Left lung (tissue), 10 donors: Measurements from ENCODE around the gene IRF2BP2. TPM values are rescaled to one million over a fixed set of nuclear protein-coding genes. Genes with fewer than 3 reads are reported as not detected.

Experiments
- ATAC-seq: fragments of 200-7000 bp; cut with Tn5 transposase; one replicate; pipeline ENCODE4 v1.9.1; 2020; ENCODE audit warnings: moderate library complexity
- DNase-seq, 4 donors: peaks; one replicate each; pipeline ENCODE4 v3.0.0-alpha.2; 2013 to 2020
- H3K27ac ChIP-seq, 2 donors: fragments of 200-600 bp; sonication (generic) in 1 of 2; one replicate each; pipeline versions ENCODE4 v1.5.0 to v1.8.0; 2020 to 2021
- H3K27me3 ChIP-seq, 2 donors: fragments of 200-600 bp; sonication (generic) in 1 of 2; one replicate each; pipeline versions ENCODE4 v1.5.0 to v1.8.0; 2020 to 2021
- H3K36me3 ChIP-seq, 2 donors: fragments of 200-600 bp; sonication (generic) in 1 of 2; one replicate each; pipeline versions ENCODE4 v1.5.0 to v1.8.0; 2020 to 2021
- H3K4me1 ChIP-seq, 2 donors: fragments of 200-600 bp; one replicate each; pipeline ENCODE4 v1.8.0; 2021
- H3K4me3 ChIP-seq, 2 donors: fragments of 200-600 bp; sonication (generic) in 1 of 2; one replicate each; pipeline versions ENCODE4 v1.5.0 to v1.8.0; 2020 to 2021; ENCODE audit warnings: mild to moderate bottlenecking in 1 of 2
- H3K9me3 ChIP-seq, 2 donors: fragments of 200-600 bp; sonication (generic) in 1 of 2; one replicate each; pipeline versions ENCODE4 v1.5.0 to v1.8.0; 2020 to 2021
- CTCF ChIP-seq, 2 donors: fragments of 200-600 bp; sonication (generic) in 1 of 2; IDR thresholded peaks; one replicate each; pipeline versions ENCODE4 v1.5.0 to v1.8.0; 2021; ENCODE audit warnings: antibody characterized with exemption in 2 of 2
- intact Hi-C, 2 donors: fragments of 100-400 bp; cut with DNase I; formaldehyde crosslinking; loops; one replicate each; pipeline versions ENCODE4 v1.11.2 to v1.14.2; 2022
- polyA plus RNA-seq, 6 donors: library from polyadenylated mRNA; unstranded; fragments of 120-200 nt; gene quantifications; one replicate each; pipeline ENCODE4 v1.2.1, GENCODE V29; 2013; ENCODE audit not compliant: insufficient read length in 6 of 6
- total RNA-seq, 2 donors: library from RNA; stranded (reverse); fragmentation: NEBNext Ultra II Directional; extraction: Animal tissue kit (Norgen Biotek cat#: 25700); gene quantifications; one replicate each; pipeline ENCODE4 v1.2.1, GENCODE V29; 2021
- donor health status: DM: no; HTN: yes; CAD: no.
- donor health status: DM: no; HTN: no; CAD: no.

Gene IRF2BP2
- total and polyA plus RNA-seq, 8 donors, result 114 to 236 (median 175) TPM

- Histone ChIP-seq H3K4me1 (peaks cover 10 to 58% of the 10 kb centered on the region in 2 donors), H3K27ac (peak overlapping the region; percentile 45 to 65), H3K27me3 (no peaks in the 10 kb centered on the region), H3K36me3 (no peaks in the 10 kb centered on the region), H3K4me3 (no peak overlapping the region), H3K9me3 (no peaks in the 10 kb centered on the region)
- TF ChIP-seq CTCF (IDR thresholded peaks at IDR 0.05), result no peak
- ATAC-seq (peak; percentile 50), DNase-seq (no peak)
- intact Hi-C loops, result no loop called here
Observed at GRCh38 chr1:234617986-234618736, 8.2 kb upstream of the IRF2BP2 start.

GRCh38 chr1:234617131-234617985 is 7.4 kb upstream of the IRF2BP2 start:
- TF ChIP-seq CTCF (IDR thresholded peaks at IDR 0.05), result no peak
- H3K4me1 ChIP-seq, result peaks cover 11 to 66% of the 10 kb centered on the region in 2 donors

GRCh38 chr1:234616644-234617043 is 6.7 kb upstream of the IRF2BP2 start:
- H3K4me3 ChIP-seq, result no peak overlapping the region
- ATAC-seq (no peak), DNase-seq (no peak)
- H3K36me3 ChIP-seq, result no peaks in the 10 kb centered on the region
- H3K27ac ChIP-seq, result peak overlapping the region; percentile 38 to 39
- peaks cover 18 to 73% of the 10 kb centered on the region in 2 donors for H3K4me1 ChIP-seq
- intact Hi-C loops, result no loop called here
- TF ChIP-seq CTCF (IDR thresholded peaks at IDR 0.05), result no peak
- no peaks in the 10 kb centered on the region for H3K27me3 ChIP-seq
- no peaks in the 10 kb centered on the region for H3K9me3 ChIP-seq

More at GRCh38 chr1:234617131-234617985, 7.4 kb upstream of the IRF2BP2 start:
- H3K27ac ChIP-seq, result peak overlapping the region; percentile 39 to 45
- ATAC-seq (no peak), DNase-seq (no peak)
- H3K4me3 ChIP-seq, result no peak overlapping the region
- H3K27me3 ChIP-seq, result no peaks in the 10 kb centered on the region
- H3K36me3 ChIP-seq, result no peaks in the 10 kb centered on the region
- H3K9me3 ChIP-seq, result no peaks in the 10 kb centered on the region
- intact Hi-C loops, result no loop called here

GRCh38 chr1:234614081-234614489 is 4.1 kb upstream of the IRF2BP2 start:
- no peak for TF ChIP-seq CTCF (IDR thresholded peaks at IDR 0.05)
- Histone ChIP-seq H3K27me3 (no peaks in the 10 kb centered on the region), H3K4me3 (no peak overlapping the region), H3K36me3 (no peaks in the 10 kb centered on the region), H3K27ac (peak overlapping the region; percentile 95 to 98), H3K9me3 (no peaks in the 10 kb centered on the region), H3K4me1 (peaks cover 21 to 62% of the 10 kb centered on the region in 2 donors)
- no peak for ATAC-seq
- intact Hi-C loops, result loop anchor here in 1 of 2 donors (5.0 kb wide), 2 partner anchors 108 to 468 kb away; no protein-coding TSS in a partner anchor
- DNase-seq, result no peak
